Activated CD4-positive, alpha-beta T cell treated with anti-CD3 and anti-CD28 coated beads, Interleukin-2, amount 50 U/mL, for 4 hours (primary cell): ENCODE data around the gene ARID5B.

Experiments used
- DNase-seq, 2 experiments: peaks; one replicate each; pipeline ENCODE4 v3.0.0-alpha.2; 2020

ARID5B gene

GRCh38 chr10:62037166-62037831 lies 135.8 kb downstream of the ARID5B start:
- no peak for DNase-seq

GRCh38 chr10:62037890-62038608 lies 136.6 kb downstream of the ARID5B start:
- DNase-seq, result no peak

GRCh38 chr10:62038609-62039190 lies 137.2 kb downstream of the ARID5B start:
- peak; percentile 74 to 76 for DNase-seq

- DNase-seq, result no peak
Observed at GRCh38 chr10:62039954-62040353, 138.5 kb downstream of the ARID5B start.

- no peak for DNase-seq
Observed at GRCh38 chr10:62040881-62041280, 139.4 kb downstream of the ARID5B start.

GRCh38 chr10:62043421-62044021 lies 142.0 kb downstream of the ARID5B start:
- DNase-seq, result no peak

- DNase-seq, result no peak
Observed at GRCh38 chr10:62044566-62044965, 143.1 kb downstream of the ARID5B start.

- DNase-seq, result no peak
Observed at GRCh38 chr10:62045765-62046521, 144.4 kb downstream of the ARID5B start.

- no peak for DNase-seq
Observed at GRCh38 chr10:62046522-62047227, 145.2 kb downstream of the ARID5B start.

GRCh38 chr10:62047228-62047892 lies 145.9 kb downstream of the ARID5B start:
- DNase-seq, result no peak

- peak; percentile 44 to 46 for DNase-seq
Observed at GRCh38 chr10:62047960-62048383, 146.5 kb downstream of the ARID5B start.

- DNase-seq, result no peak
Observed at GRCh38 chr10:62048470-62048869, 147.0 kb downstream of the ARID5B start.

- DNase-seq, result peak; percentile 76 to 81
Observed at GRCh38 chr10:62048919-62049623, 147.6 kb downstream of the ARID5B start.

- DNase-seq, result no peak
Observed at GRCh38 chr10:62049624-62050345, 148.3 kb downstream of the ARID5B start.

GRCh38 chr10:62050346-62050892 lies 148.9 kb downstream of the ARID5B start:
- no peak for DNase-seq

- DNase-seq, result peak; percentile 76 to 81
Observed at GRCh38 chr10:62050893-62051433, 149.5 kb downstream of the ARID5B start.

GRCh38 chr10:62052276-62052675 lies 150.8 kb downstream of the ARID5B start:
- no peak for DNase-seq

- DNase-seq, result no peak
Observed at GRCh38 chr10:62053860-62054259, 152.4 kb downstream of the ARID5B start.

GRCh38 chr10:62054408-62054807 lies 152.9 kb downstream of the ARID5B start:
- no peak for DNase-seq

GRCh38 chr10:62054830-62055229 lies 153.3 kb downstream of the ARID5B start:
- DNase-seq, result no peak
